ENCODE results near the gene FOSL1. TPM values are rescaled to one million over a fixed set of nuclear protein-coding genes. Genes with fewer than 3 reads are reported as not detected.

The FOSL1 gene
- total and polyA plus RNA-seq, 11 donors = 0.22 to 48.1 (median 1.5) TPM

DNA sequence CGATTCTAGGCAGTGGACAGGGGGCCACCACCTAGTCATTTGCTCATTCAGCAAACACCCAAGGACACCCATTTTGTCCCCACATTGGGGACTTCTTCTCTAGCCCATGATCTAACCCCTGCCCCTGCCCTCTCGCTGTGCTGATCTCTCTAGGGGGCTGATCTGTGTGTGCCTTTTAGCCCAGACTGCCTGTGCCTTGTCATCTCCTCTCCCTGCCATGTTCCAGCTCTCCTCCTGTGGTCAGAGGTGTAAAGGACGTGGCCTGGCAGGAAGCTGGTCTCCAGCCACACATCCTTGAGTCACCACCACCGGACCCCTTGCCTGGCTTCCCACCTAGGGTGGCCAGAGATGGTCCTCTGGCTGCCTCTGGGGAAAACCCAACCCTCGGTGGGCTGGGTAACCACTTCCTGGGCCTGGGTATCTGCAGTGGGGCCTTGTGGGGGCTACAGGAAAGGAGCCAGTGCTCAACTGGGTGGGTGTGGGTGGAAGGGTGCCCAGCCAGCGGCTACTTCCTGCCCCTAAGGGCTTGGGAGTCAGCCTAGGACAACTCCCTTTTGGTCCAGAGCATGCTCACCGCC lies 19.3 kb downstream of the FOSL1 start:
- intact Hi-C loops (cut with DNase I) = loop anchor here in 5 of 10 donors (5.0 to 10.0 kb wide), 3 partner anchors 41 to 106 kb away; no protein-coding TSS in a partner anchor
- Histone ChIP-seq H3K36me3 (peaks cover 0 to 40% (median 34%) of the 10 kb centered on the region in 9 donors), H3K4me3 (peak overlapping the region in 1 of 12 donors; percentile 42), H3K9me3 (no peaks in the 10 kb centered on the region), H3K4me1 (peaks cover 0 to 18% (median 7%) of the 10 kb centered on the region in 12 donors), H3K27me3 (no peaks in the 10 kb centered on the region), H3K27ac (peak overlapping the region in 1 of 12 donors; percentile 10)
- 52 to 82% (median 64%) methylated on average over 4 to 7 of the region's 7 CpGs for WGBS, 4 donors
- DNase-seq (peak in 2 of 5 donors; percentile 17 to 48), ATAC-seq (no peak)
- no peak for TF ChIP-seq POLR2A (IDR thresholded peaks at IDR 0.05)

DNA sequence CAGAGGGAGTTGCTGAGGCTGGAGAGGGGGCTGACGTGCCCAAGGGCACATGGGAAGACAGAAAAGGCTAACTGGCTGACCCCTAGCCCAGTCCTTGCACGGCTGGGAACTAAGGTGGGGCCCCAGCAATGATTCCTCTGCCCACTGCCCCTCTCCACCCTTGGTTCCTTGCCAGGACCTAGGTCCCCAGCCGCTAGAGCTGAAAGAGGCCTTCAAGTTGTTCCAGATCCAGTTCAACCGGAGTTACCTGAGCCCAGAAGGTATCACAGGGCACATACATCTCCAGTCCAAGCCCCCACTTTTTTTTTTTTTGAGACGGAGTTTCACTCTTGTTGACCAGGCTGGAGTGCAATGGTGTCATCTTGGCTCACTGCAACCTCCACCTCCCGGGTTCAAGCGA lies 20.2 kb downstream of the FOSL1 start:
- Histone ChIP-seq H3K36me3 (peaks cover 0 to 32% (median 25%) of the 10 kb centered on the region in 9 donors), H3K27ac (peak overlapping the region in 1 of 12 donors; percentile 35), H3K27me3 (no peaks in the 10 kb centered on the region), H3K4me1 (peaks cover 0 to 18% (median 7%) of the 10 kb centered on the region in 12 donors), H3K9me3 (no peaks in the 10 kb centered on the region), H3K4me3 (peak overlapping the region in 1 of 12 donors; percentile 42)
- DNase-seq = peak in 1 of 5 donors; percentile 15
- ATAC-seq = no peak
- TF ChIP-seq, protein P1, sequence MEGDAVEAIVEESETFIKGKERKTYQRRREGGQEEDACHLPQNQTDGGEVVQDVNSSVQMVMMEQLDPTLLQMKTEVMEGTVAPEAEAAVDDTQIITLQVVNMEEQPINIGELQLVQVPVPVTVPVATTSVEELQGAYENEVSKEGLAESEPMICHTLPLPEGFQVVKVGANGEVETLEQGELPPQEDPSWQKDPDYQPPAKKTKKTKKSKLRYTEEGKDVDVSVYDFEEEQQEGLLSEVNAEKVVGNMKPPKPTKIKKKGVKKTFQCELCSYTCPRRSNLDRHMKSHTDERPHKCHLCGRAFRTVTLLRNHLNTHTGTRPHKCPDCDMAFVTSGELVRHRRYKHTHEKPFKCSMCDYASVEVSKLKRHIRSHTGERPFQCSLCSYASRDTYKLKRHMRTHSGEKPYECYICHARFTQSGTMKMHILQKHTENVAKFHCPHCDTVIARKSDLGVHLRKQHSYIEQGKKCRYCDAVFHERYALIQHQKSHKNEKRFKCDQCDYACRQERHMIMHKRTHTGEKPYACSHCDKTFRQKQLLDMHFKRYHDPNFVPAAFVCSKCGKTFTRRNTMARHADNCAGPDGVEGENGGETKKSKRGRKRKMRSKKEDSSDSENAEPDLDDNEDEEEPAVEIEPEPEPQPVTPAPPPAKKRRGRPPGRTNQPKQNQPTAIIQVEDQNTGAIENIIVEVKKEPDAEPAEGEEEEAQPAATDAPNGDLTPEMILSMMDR (IDR thresholded peaks at IDR 0.05) = no peak
- no peak for TF ChIP-seq POLR2A (IDR thresholded peaks at IDR 0.05)
- 78 to 87% (median 79%) methylated on average over 6 to 7 of the region's 7 CpGs for WGBS, 4 donors
- intact Hi-C loops (cut with DNase I) = loop anchor here in 5 of 10 donors (5.0 to 10.0 kb wide), 3 partner anchors 42 to 107 kb away; no protein-coding TSS in a partner anchor

DNA sequence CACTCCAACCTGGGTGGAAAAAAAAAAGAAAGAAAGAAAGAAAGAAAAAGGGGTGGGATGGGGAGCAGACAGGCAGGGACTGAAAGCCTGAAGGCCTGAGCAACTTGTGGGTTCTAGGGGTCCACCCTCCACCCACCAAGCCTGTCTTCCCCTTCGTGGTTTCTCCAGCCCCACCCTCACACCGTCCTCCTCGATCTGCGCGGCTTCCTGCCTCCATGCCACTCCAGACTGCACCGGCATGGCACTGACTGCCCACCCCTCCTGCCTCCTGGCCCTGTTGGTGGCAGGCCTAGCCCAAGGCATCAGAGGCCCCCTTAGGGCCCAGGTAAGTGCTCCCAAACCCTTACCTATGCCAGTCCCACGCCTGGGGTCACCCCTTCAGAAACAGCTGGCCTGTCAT lies 20.6 kb downstream of the FOSL1 start, which contains the start of gene CTSW:
TSS of gene CTSW (plus strand) at position 221 of the 400 bp plus-strand sequence. CDS start at position 239, 18 bp downstream.
- peak within 1 kb of the TSS in 1 of 12 donors; percentile 35 for H3K27ac ChIP-seq
- peak within 1 kb of the TSS in 1 of 12 donors; percentile 42 for H3K4me3 ChIP-seq
- 56 to 70% (median 66%) methylated on average over 7 of the region's 7 CpGs for WGBS, 4 donors
- intact Hi-C loops (cut with DNase I) = loop anchor here in 5 of 10 donors (5.0 to 10.0 kb wide), 3 partner anchors 43 to 108 kb away; no protein-coding TSS in a partner anchor
- ATAC-seq (peak in 1 of 4 donors; percentile 4), DNase-seq (peak in 1 of 5 donors; percentile 63)
- H3K9me3 ChIP-seq = no peaks in the 10 kb centered on the region
- H3K27me3 ChIP-seq = no peaks in the 10 kb centered on the region
- H3K4me1 ChIP-seq = peaks cover 0 to 14% (median 3%) of the 10 kb centered on the region in 12 donors
- no peak for TF ChIP-seq POLR2A (IDR thresholded peaks at IDR 0.05)
- TF ChIP-seq, protein P1 (IDR thresholded peaks at IDR 0.05) = no peak
- peaks cover 0 to 28% (median 22%) of the 10 kb centered on the region in 9 donors for H3K36me3 ChIP-seq

DNA sequence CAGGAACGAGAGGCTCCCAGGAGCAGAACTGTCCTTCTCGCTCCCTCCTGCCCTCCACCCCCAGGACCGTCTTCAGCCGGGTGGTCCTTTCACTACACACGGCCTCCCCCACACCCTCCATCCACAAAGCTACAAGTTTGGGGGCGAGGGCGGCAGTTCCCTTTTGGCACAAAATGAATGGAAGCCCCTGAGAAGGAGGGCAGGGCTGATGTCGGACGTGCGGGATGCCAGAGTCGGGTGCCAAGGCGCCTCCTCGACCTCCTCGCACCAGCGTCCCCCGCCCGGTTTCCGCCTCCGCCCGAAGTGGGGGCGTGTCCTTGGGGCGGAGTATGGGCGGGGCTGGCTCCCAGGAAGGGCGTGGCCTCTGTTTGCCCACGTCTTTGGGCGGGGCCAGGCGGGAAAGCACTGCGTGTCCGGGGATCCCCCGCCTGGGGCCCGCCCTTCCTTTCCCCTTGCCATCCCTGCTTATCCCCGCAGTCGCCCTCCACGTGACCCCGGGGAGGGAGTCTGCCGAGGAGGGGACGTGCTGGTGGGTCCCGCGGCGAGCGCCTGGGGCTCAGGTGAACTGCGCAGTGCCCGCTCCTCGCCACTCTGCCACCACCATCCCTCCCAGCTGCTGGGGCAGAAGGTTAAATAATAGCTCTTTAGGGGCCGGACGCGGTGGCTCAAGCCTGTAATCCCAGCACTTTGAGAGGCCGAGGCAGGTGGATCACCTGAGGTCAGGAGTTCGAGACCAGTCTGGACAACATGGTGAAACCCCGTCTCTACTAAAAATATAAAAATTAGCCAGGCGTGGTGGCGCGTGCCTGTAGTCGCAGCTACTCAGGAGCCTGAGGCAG lies 26.7 kb downstream of the FOSL1 start:
- H3K27me3 ChIP-seq = no peaks in the 10 kb centered on the region
- intact Hi-C loops (cut with DNase I) = loop anchor here in 3 of 10 donors (1.0 to 2.0 kb wide), 3 partner anchors 13 to 15 kb away; partner anchors contain the start of genes CFL1 (in 2 of the 3), FIBP (in 1 of the 3) and MUS81 (in 1 of the 3)
- H3K36me3 ChIP-seq = peaks cover 0 to 21% (median 14%) of the 10 kb centered on the region in 9 donors
- H3K4me1 ChIP-seq = peaks cover 3 to 39% (median 22%) of the 10 kb centered on the region in 12 donors
- no peaks in the 10 kb centered on the region for H3K9me3 ChIP-seq
- TF ChIP-seq POLR2A (IDR thresholded peaks at IDR 0.05) = peak; percentile 52 to 91
- TF ChIP-seq, protein P1 (IDR thresholded peaks at IDR 0.05) = no peak
- ATAC-seq (peak; percentile 93 to 97 (median 94)), DNase-seq (peak; percentile 95 to 97 (median 96))
- WGBS, 4 donors = 7 to 15% (median 10%) methylated on average over 31 to 54 of the region's 54 CpGs
- peak overlapping the region; percentile 32 to 95 (median 68) for H3K4me3 ChIP-seq
- H3K27ac ChIP-seq = peak overlapping the region; percentile 75 to 99 (median 96)

Data from heart left ventricle (tissue), 16 donors.